Adrenal gland (tissue), 5 donors: Measurements from ENCODE around the gene MYBBP1A.

Source experiments
- POLR2A ChIP-seq, 2 donors: fragments of 450-650 bp; IDR thresholded peaks; one replicate each; pipeline ENCODE4 v1.6.1; 2017; ENCODE audit warnings: antibody characterized with exemption in 2 of 2, mild to moderate bottlenecking in 2 of 2, moderate library complexity in 1 of 2
- TF ChIP-seq, protein P1 (sequence below), 6 experiments: fragments of 450-650 bp in 4 of 6; fragments of 200-600 bp in 2 of 6; sonication (generic) in 1 of 6; IDR thresholded peaks; 1 replicate in 5 of 6; 2 replicates in 1 of 6; pipeline versions ENCODE4 v1.5.1 to v1.8.0; 2016 to 2021; ENCODE audit warnings: antibody characterized with exemption in 6 of 6, mild to moderate bottlenecking in 2 of 6, moderate library complexity in 1 of 6
- donor health status: DM: no; HTN: no; CAD: no.

DNA sequence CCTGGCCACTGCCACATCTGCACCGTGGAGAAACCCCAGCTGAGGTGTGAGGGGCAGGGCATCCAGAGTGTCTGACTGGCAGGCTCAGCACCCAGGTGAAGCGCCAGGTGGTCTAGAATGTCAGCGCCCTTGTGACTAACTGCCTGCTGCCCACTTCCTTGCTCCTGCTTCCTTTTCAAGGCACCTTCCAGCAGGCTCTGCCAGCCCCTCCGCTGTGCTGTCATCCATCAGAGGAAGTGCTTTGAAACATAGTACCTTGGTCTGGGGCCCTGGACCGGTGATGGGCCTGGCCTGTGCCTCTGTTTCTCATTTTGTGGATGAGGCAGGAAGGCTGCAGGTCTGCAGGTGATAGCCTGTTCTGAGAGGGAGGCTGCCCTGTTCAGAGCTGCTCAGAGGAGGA, 51.0 kb downstream of the MYBBP1A start:
- TF ChIP-seq POLR2A (IDR thresholded peaks at IDR 0.05), result no peak
- TF ChIP-seq, protein P1, sequence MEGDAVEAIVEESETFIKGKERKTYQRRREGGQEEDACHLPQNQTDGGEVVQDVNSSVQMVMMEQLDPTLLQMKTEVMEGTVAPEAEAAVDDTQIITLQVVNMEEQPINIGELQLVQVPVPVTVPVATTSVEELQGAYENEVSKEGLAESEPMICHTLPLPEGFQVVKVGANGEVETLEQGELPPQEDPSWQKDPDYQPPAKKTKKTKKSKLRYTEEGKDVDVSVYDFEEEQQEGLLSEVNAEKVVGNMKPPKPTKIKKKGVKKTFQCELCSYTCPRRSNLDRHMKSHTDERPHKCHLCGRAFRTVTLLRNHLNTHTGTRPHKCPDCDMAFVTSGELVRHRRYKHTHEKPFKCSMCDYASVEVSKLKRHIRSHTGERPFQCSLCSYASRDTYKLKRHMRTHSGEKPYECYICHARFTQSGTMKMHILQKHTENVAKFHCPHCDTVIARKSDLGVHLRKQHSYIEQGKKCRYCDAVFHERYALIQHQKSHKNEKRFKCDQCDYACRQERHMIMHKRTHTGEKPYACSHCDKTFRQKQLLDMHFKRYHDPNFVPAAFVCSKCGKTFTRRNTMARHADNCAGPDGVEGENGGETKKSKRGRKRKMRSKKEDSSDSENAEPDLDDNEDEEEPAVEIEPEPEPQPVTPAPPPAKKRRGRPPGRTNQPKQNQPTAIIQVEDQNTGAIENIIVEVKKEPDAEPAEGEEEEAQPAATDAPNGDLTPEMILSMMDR (IDR thresholded peaks at IDR 0.05), result no peak
